ENCODE data around the gene HPS3.
"Not testable (repeated sequence)": the region's sequence is repeated elsewhere in the genome, so short reads cannot be mapped to it uniquely, and the experiment has no call there.

HPS3 gene

GRCh38 chr3:149181182-149181581 lies 51.7 kb downstream of the HPS3 start:
- no peak for DNase-seq (ENCODE audit: low read depth, low spot score)
- CTCF ChIA-PET: no interaction called here
- H3K4me3 ChIP-seq (ENCODE audit: low read depth, low read length): no peak overlapping the region
- POLR2A ChIA-PET: no interaction called here
- no peak for TF ChIP-seq CTCF (IDR thresholded peaks at IDR 0.05; ENCODE audit: insufficient read depth, low read length, missing control alignments)

- POLR2A ChIA-PET: no interaction called here
- no peak for DNase-seq (ENCODE audit: low read depth, low spot score)
- H3K4me3 ChIP-seq (ENCODE audit: low read depth, low read length): no peak overlapping the region
- CTCF ChIA-PET: interaction anchor here (1.3 kb wide), 1 partner anchor 87 kb away, joined by 3 read pairs; no protein-coding TSS in a partner anchor
- no peak for TF ChIP-seq CTCF (IDR thresholded peaks at IDR 0.05; ENCODE audit: insufficient read depth, low read length, missing control alignments)
Observed at GRCh38 chr3:149186219-149186618, 56.8 kb downstream of the HPS3 start.

GRCh38 chr3:149186721-149187120 lies 57.3 kb downstream of the HPS3 start:
- POLR2A ChIA-PET: no interaction called here
- CTCF ChIA-PET: interaction anchor here (1.1 to 1.3 kb wide), 2 partner anchors 66 to 87 kb away, joined by 3 to 4 read pairs; no protein-coding TSS in a partner anchor

GRCh38 chr3:149188494-149188893 lies 59.1 kb downstream of the HPS3 start:
- no peak for DNase-seq (ENCODE audit: low read depth, low spot score)
- POLR2A ChIA-PET: interaction anchor here (0.6 kb wide), 1 partner anchor 12 kb away, joined by 3 read pairs; no protein-coding TSS in a partner anchor
- CTCF ChIA-PET: no interaction called here
- no peak overlapping the region for H3K4me3 ChIP-seq (ENCODE audit: low read depth, low read length)
- no peak for TF ChIP-seq CTCF (IDR thresholded peaks at IDR 0.05; ENCODE audit: insufficient read depth, low read length, missing control alignments)

More at GRCh38 chr3:149186721-149187120, 57.3 kb downstream of the HPS3 start:
- DNase-seq (ENCODE audit: low read depth, low spot score): no peak
- TF ChIP-seq CTCF (IDR thresholded peaks at IDR 0.05; ENCODE audit: insufficient read depth, low read length, missing control alignments): no peak
- no peak overlapping the region for H3K4me3 ChIP-seq (ENCODE audit: low read depth, low read length)

- no peak overlapping the region for H3K4me3 ChIP-seq (ENCODE audit: low read depth, low read length)
- CTCF ChIA-PET: no interaction called here
- POLR2A ChIA-PET: no interaction called here
- TF ChIP-seq CTCF (IDR thresholded peaks at IDR 0.05; ENCODE audit: insufficient read depth, low read length, missing control alignments): no peak
- no peak for DNase-seq (ENCODE audit: low read depth, low spot score)
Observed at GRCh38 chr3:149195221-149195620, 65.8 kb downstream of the HPS3 start.

GRCh38 chr3:149196805-149197592 lies 67.6 kb downstream of the HPS3 start:
- H3K4me3 ChIP-seq (ENCODE audit: low read depth, low read length); CTCF ChIA-PET; POLR2A ChIA-PET; DNase-seq (ENCODE audit: low read depth, low spot score): not testable (repeated sequence)

- no peak for DNase-seq (ENCODE audit: low read depth, low spot score)
- POLR2A ChIA-PET: no interaction called here
- TF ChIP-seq CTCF (IDR thresholded peaks at IDR 0.05; ENCODE audit: insufficient read depth, low read length, missing control alignments): no peak
- CTCF ChIA-PET: no interaction called here
- no peak overlapping the region for H3K4me3 ChIP-seq (ENCODE audit: low read depth, low read length)
Observed at GRCh38 chr3:149197669-149198068, 68.2 kb downstream of the HPS3 start.

All from AG04449 (cell line).